Stomach (tissue), 9 donors: ENCODE results near the gene INTU. TPM values are rescaled to one million over a fixed set of nuclear protein-coding genes. Genes with fewer than 3 reads are reported as not detected.
A peak's percentile ranks its signal among the peaks of the same experiment; 100 is the strongest.

Experiments
- DNase-seq, 2 donors: peaks; one replicate each; pipeline versions ENCODE4 v3.0.0 to v3.0.0-alpha.2; 2013 to 2019
- H3K27ac ChIP-seq, 5 donors: fragments of 200-600 bp in 4 of 5; sonication (generic) in 4 of 5; one replicate each; pipeline ENCODE4 v1.5.1; 2013 to 2019; ENCODE audit warnings: mild to moderate bottlenecking in 1 of 5, moderate library complexity in 1 of 5
- H3K27me3 ChIP-seq, 3 donors: fragments of 200-600 bp; sonication (generic); one replicate each; pipeline ENCODE4 v1.5.1; 2017 to 2019; ENCODE audit warnings: mixed run types in 1 of 3
- H3K36me3 ChIP-seq, 4 donors: fragments of 200-600 bp; sonication (generic); 1 replicate in 3 of 4; 2 replicates in 1 of 4; pipeline ENCODE4 v1.5.1; 2016 to 2019
- H3K4me1 ChIP-seq, 4 donors: fragments of 200-600 bp; sonication (generic); one replicate each; pipeline ENCODE4 v1.5.1; 2016 to 2019
- H3K4me3 ChIP-seq, 4 donors: fragments of 200-600 bp; sonication (generic) in 3 of 4; one replicate each; pipeline ENCODE4 v1.5.1; 2016 to 2019; ENCODE audit warnings: mild to moderate bottlenecking in 1 of 4
- H3K9me3 ChIP-seq, 4 donors: fragments of 200-600 bp; sonication (generic); one replicate each; pipeline ENCODE4 v1.5.1; 2016 to 2019
- EP300 ChIP-seq: sonication (generic); formaldehyde crosslinking; IDR thresholded peaks from one replicate; pipeline ENCODE4 v1.6.1; 2017; ENCODE audit warnings: antibody characterized with exemption
- POLR2A ChIP-seq, 4 donors: fragments of 450-650 bp; IDR thresholded peaks; one replicate each; pipeline ENCODE4 v1.6.1; 2016; ENCODE audit warnings: antibody characterized with exemption in 4 of 4, control low read depth in 2 of 4, mild to moderate bottlenecking in 1 of 4, moderate library complexity in 1 of 4
- POLR2AphosphoS5 ChIP-seq, 3 donors: sonication (generic); formaldehyde crosslinking; IDR thresholded peaks; one replicate each; pipeline ENCODE4 v1.6.1; 2016; ENCODE audit warnings: antibody characterized with exemption in 3 of 3
- WGBS, 5 donors: extraction: QIAGEN DNeasy Blood & Tissue Kit in 3 of 5; methylation state at CpG; one replicate each; pipeline versions ENCODE4 v1.1.5 to v1.1.7; 2013 to 2018; 5-methylcytosine and 5-hydroxymethylcytosine counted together
- intact Hi-C: fragments of 100-400 bp; cut with DNase I; formaldehyde crosslinking; loops from one replicate; pipeline ENCODE4 v1.15.1; 2023; ENCODE audit warnings: low total_unique reads
- polyA plus RNA-seq, 3 donors: library from polyadenylated mRNA; stranded (reverse); fragments of 200-250 nt; gene quantifications; one replicate each; pipeline ENCODE4 v1.2.3, GENCODE V29; 2013
- total RNA-seq, 5 donors: library from RNA; depleted of rRNA; stranded (reverse); fragments of >200 nt; gene quantifications; one replicate each; pipeline versions ENCODE4 v1.1.0 to v1.2.3, GENCODE V29; 2014 to 2016
- TF ChIP-seq, protein P1 (sequence below), 7 experiments: fragments of 450-650 bp in 4 of 7; fragments of 200-600 bp in 3 of 7; sonication (generic) in 3 of 7; IDR thresholded peaks; one replicate each; pipeline ENCODE4 v1.5.1; 2016 to 2019; ENCODE audit warnings: antibody characterized with exemption in 7 of 7, control low read depth in 2 of 7, mild to moderate bottlenecking in 1 of 7
- donor health status: healthy with polysubstance abuse.
- donor health status: Bipolar disorder and iron deficiency.
- donor health status: healthy.

INTU gene
- total and polyA plus RNA-seq, 8 donors: 0.62 to 42.9 (median 5.6) TPM

DNA sequence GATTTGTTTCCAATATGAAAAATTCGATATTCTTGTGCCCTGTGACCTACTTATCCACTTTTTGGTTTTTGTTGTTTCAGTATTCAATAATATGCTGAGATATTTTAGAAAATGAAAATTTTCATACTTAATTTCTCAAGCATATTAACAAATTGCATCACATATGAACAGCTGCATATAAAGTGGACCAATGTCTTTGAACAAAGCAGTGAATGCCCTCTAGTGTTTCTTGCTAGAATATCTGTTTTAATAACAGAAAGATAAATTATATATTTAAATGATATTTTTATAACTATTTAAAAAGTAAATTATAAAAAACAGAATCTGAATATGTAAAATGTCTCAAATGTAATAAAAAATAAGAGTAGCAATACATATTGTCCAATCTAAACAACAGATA, 31.7 kb upstream of the INTU start:
- no peaks in the 10 kb centered on the region for H3K36me3 ChIP-seq
- WGBS, 5 donors: 83 to 93% (median 88%) methylated on average over 1 of the region's 1 CpG
- peaks cover 0 to 4% (median 0%) of the 10 kb centered on the region in 3 donors for H3K27me3 ChIP-seq
- no peaks in the 10 kb centered on the region for H3K9me3 ChIP-seq
- no peak overlapping the region for H3K4me3 ChIP-seq
- peaks cover 0 to 7% (median 0%) of the 10 kb centered on the region in 4 donors for H3K4me1 ChIP-seq
- TF ChIP-seq POLR2AphosphoS5 (IDR thresholded peaks at IDR 0.05) (no peak), POLR2A (IDR thresholded peaks at IDR 0.05) (no peak), EP300 (no peak)
- TF ChIP-seq, protein P1, sequence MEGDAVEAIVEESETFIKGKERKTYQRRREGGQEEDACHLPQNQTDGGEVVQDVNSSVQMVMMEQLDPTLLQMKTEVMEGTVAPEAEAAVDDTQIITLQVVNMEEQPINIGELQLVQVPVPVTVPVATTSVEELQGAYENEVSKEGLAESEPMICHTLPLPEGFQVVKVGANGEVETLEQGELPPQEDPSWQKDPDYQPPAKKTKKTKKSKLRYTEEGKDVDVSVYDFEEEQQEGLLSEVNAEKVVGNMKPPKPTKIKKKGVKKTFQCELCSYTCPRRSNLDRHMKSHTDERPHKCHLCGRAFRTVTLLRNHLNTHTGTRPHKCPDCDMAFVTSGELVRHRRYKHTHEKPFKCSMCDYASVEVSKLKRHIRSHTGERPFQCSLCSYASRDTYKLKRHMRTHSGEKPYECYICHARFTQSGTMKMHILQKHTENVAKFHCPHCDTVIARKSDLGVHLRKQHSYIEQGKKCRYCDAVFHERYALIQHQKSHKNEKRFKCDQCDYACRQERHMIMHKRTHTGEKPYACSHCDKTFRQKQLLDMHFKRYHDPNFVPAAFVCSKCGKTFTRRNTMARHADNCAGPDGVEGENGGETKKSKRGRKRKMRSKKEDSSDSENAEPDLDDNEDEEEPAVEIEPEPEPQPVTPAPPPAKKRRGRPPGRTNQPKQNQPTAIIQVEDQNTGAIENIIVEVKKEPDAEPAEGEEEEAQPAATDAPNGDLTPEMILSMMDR (IDR thresholded peaks at IDR 0.05): no peak
- intact Hi-C loops: no loop called here
- H3K27ac ChIP-seq: no peak overlapping the region
- no peak for DNase-seq

GRCh38 chr4:127604949-127605709, 27.6 kb upstream of the INTU start:
- Histone ChIP-seq H3K9me3 (no peaks in the 10 kb centered on the region), H3K27ac (no peak overlapping the region), H3K4me1 (peaks cover 0 to 7% (median 0%) of the 10 kb centered on the region in 4 donors), H3K36me3 (no peaks in the 10 kb centered on the region), H3K27me3 (peaks cover 0 to 4% (median 0%) of the 10 kb centered on the region in 3 donors), H3K4me3 (no peak overlapping the region)
- peak in 1 of 2 donors; percentile 50 for DNase-seq
- WGBS, 5 donors: 7 to 28% (median 16%) methylated on average over 6 of the region's 6 CpGs
- intact Hi-C loops: no loop called here
- TF ChIP-seq, protein P1 (IDR thresholded peaks at IDR 0.05): peak in 3 of 7 experiments; percentile 46 to 57 (median 54)
- TF ChIP-seq EP300 (no peak), POLR2AphosphoS5 (IDR thresholded peaks at IDR 0.05) (no peak)

DNA sequence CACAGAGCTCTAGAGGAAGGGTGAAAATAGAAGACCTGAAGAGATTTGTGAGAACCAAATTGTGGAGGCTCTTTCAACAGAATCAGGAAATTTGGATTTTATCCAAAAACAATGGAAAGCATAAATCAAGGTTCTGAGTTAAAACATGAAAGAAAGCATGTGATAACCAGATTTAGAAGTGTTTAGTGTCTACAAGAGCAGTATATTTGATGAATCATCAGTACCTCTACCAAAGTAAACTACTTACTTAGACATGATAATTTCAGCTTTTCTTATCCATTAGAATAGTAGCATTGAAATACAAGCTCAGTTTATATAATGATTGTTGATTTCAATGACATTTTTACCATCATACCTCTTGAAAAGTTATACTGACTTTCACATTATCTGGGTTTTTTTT, 25.9 kb upstream of the INTU start:
- no peaks in the 10 kb centered on the region for H3K36me3 ChIP-seq
- no peaks in the 10 kb centered on the region for H3K9me3 ChIP-seq
- intact Hi-C loops: no loop called here
- DNase-seq: no peak
- TF ChIP-seq POLR2AphosphoS5 (IDR thresholded peaks at IDR 0.05) (no peak), EP300 (no peak), POLR2A (IDR thresholded peaks at IDR 0.05) (no peak)
- TF ChIP-seq, protein P1 (IDR thresholded peaks at IDR 0.05): no peak
- H3K4me3 ChIP-seq: no peak overlapping the region
- H3K27ac ChIP-seq: no peak overlapping the region
- peaks cover 0 to 7% (median 0%) of the 10 kb centered on the region in 4 donors for H3K4me1 ChIP-seq
- peaks cover 0 to 4% (median 0%) of the 10 kb centered on the region in 3 donors for H3K27me3 ChIP-seq

GRCh38 chr4:127609484-127609883, 23.3 kb upstream of the INTU start:
- H3K9me3 ChIP-seq: no peaks in the 10 kb centered on the region
- no peak for DNase-seq
- no peak overlapping the region for H3K27ac ChIP-seq
- peaks cover 0 to 7% (median 0%) of the 10 kb centered on the region in 4 donors for H3K4me1 ChIP-seq
- intact Hi-C loops: no loop called here
- TF ChIP-seq POLR2A (IDR thresholded peaks at IDR 0.05): no peak
- no peak for TF ChIP-seq EP300
- TF ChIP-seq, protein P1 (IDR thresholded peaks at IDR 0.05): no peak
- TF ChIP-seq POLR2AphosphoS5 (IDR thresholded peaks at IDR 0.05): no peak
- H3K27me3 ChIP-seq: peaks cover 0 to 4% (median 0%) of the 10 kb centered on the region in 3 donors
- WGBS, 5 donors: 19 to 57% (median 34%) methylated on average over 5 of the region's 5 CpGs
- H3K36me3 ChIP-seq: no peaks in the 10 kb centered on the region
- no peak overlapping the region for H3K4me3 ChIP-seq
